ENCODE data around the gene KCNAB2. TPM values are rescaled to one million over a fixed set of nuclear protein-coding genes. Genes with fewer than 3 reads are reported as not detected.

KCNAB2 gene
- total and polyA plus RNA-seq, 4 donors: 7.5 to 48.3 (median 41.1) TPM

- Histone ChIP-seq H3K27me3 (ENCODE audit: control insufficient read depth, insufficient read depth, low read length) (peaks cover 8% of the 10 kb centered on the region), H3K4me1 (ENCODE audit: control insufficient read depth, insufficient read depth, low read length) (peaks cover 17% of the 10 kb centered on the region), H3K27ac (ENCODE audit: low read depth, low read length) (no peak overlapping the region), H3K36me3 (ENCODE audit: control insufficient read depth, insufficient read depth, low read length) (peaks cover 16% of the 10 kb centered on the region), H3K9me3 (ENCODE audit: control insufficient read depth, insufficient read depth, low read length) (no peaks in the 10 kb centered on the region), H3K4me3 (ENCODE audit: low read depth, low read length) (no peak overlapping the region)
- 94% methylated on average over 5 of the region's 5 CpGs for WGBS (ENCODE audit: insufficient coverage)
- no peak for DNase-seq (ENCODE audit: low read depth in 4 of 6, low spot score in 6 of 6)
Measured at GRCh38 chr1:6029351-6029750, 16.3 kb upstream of the KCNAB2 start.

DNA sequence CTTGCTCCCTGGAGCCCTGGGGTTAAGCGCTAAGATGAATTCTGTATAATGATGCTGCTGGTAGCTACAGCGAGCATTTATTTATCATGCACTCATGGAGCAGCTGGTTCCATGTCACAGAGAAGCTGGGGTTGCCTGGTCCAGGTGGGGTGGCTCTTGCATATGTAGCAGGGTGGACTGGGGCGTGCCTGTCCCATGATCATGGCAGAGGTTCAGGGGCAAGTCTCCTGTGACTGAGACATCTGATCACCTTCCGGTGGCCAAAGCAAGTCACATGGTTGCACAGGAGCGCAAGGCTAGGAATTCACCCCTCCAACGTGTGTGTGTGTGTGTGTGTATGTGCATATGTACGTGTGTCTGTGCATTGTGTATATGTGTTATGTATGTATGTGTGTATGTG is 15.6 kb upstream of the KCNAB2 start:
- Histone ChIP-seq H3K36me3 (ENCODE audit: control insufficient read depth, insufficient read depth, low read length) (peaks cover 16% of the 10 kb centered on the region), H3K4me3 (ENCODE audit: low read depth, low read length) (no peak overlapping the region), H3K27me3 (ENCODE audit: control insufficient read depth, insufficient read depth, low read length) (peaks cover 8% of the 10 kb centered on the region), H3K9me3 (ENCODE audit: control insufficient read depth, insufficient read depth, low read length) (no peaks in the 10 kb centered on the region), H3K4me1 (ENCODE audit: control insufficient read depth, insufficient read depth, low read length) (peaks cover 23% of the 10 kb centered on the region), H3K27ac (ENCODE audit: low read depth, low read length) (no peak overlapping the region)
- DNase-seq (ENCODE audit: low read depth in 4 of 6, low spot score in 6 of 6): no peak
- 93% methylated on average over 7 of the region's 7 CpGs for WGBS (ENCODE audit: insufficient coverage)

- Histone ChIP-seq H3K36me3 (ENCODE audit: control insufficient read depth, insufficient read depth, low read length) (peaks cover 12% of the 10 kb centered on the region), H3K27me3 (ENCODE audit: control insufficient read depth, insufficient read depth, low read length) (peaks cover 5% of the 10 kb centered on the region), H3K4me1 (ENCODE audit: control insufficient read depth, insufficient read depth, low read length) (peaks cover 23% of the 10 kb centered on the region), H3K27ac (ENCODE audit: low read depth, low read length) (no peak overlapping the region), H3K4me3 (ENCODE audit: low read depth, low read length) (no peak overlapping the region), H3K9me3 (ENCODE audit: control insufficient read depth, insufficient read depth, low read length) (no peaks in the 10 kb centered on the region)
- DNase-seq (ENCODE audit: low read depth in 4 of 6, low spot score in 6 of 6): no peak
- WGBS (ENCODE audit: insufficient coverage): 97% methylated on average over 2 of the region's 2 CpGs
Measured at GRCh38 chr1:6030547-6031261, 15.0 kb upstream of the KCNAB2 start.

- no peak for DNase-seq (ENCODE audit: low read depth in 4 of 6, low spot score in 6 of 6)
- Histone ChIP-seq H3K4me1 (ENCODE audit: control insufficient read depth, insufficient read depth, low read length) (peaks cover 18% of the 10 kb centered on the region), H3K9me3 (ENCODE audit: control insufficient read depth, insufficient read depth, low read length) (no peaks in the 10 kb centered on the region), H3K27ac (ENCODE audit: low read depth, low read length) (no peak overlapping the region), H3K27me3 (ENCODE audit: control insufficient read depth, insufficient read depth, low read length) (no peaks in the 10 kb centered on the region), H3K4me3 (ENCODE audit: low read depth, low read length) (no peak overlapping the region), H3K36me3 (ENCODE audit: control insufficient read depth, insufficient read depth, low read length) (peaks cover 3% of the 10 kb centered on the region)
- WGBS (ENCODE audit: insufficient coverage): 91% methylated on average over 8 of the region's 8 CpGs
Measured at GRCh38 chr1:6033124-6033523, 12.6 kb upstream of the KCNAB2 start.

GRCh38 chr1:6033986-6034749 is 11.5 kb upstream of the KCNAB2 start:
- 15% methylated on average over 18 of the region's 21 CpGs for WGBS (ENCODE audit: insufficient coverage)
- peaks cover 7% of the 10 kb centered on the region for H3K36me3 ChIP-seq (ENCODE audit: control insufficient read depth, insufficient read depth, low read length)
- peak; percentile 36 to 95 (median 52) for DNase-seq (ENCODE audit: low read depth in 4 of 6, low spot score in 6 of 6)
- no peaks in the 10 kb centered on the region for H3K9me3 ChIP-seq (ENCODE audit: control insufficient read depth, insufficient read depth, low read length)
- H3K4me1 ChIP-seq (ENCODE audit: control insufficient read depth, insufficient read depth, low read length): peaks cover 18% of the 10 kb centered on the region
- H3K27me3 ChIP-seq (ENCODE audit: control insufficient read depth, insufficient read depth, low read length): no peaks in the 10 kb centered on the region
- H3K27ac ChIP-seq (ENCODE audit: low read depth, low read length): no peak overlapping the region
- no peak overlapping the region for H3K4me3 ChIP-seq (ENCODE audit: low read depth, low read length)

DNA sequence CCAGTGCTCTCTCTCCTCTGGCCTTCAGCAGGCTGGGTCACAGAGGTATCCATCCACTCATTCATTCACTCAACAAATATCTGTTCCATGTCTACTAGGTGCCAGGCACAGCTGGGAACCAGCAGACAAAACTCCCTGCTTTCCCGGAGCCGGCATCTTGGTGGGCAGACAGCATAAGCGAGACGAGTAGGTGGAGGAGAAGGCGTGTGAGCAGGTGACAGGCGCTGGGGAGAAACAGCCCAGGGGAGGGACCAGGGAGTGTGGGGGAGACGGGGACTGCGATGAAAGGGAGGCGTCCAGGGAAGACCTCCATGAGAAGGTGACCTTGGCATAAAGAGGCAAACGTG is 11.0 kb upstream of the KCNAB2 start:
- Histone ChIP-seq H3K4me1 (ENCODE audit: control insufficient read depth, insufficient read depth, low read length) (peaks cover 18% of the 10 kb centered on the region), H3K36me3 (ENCODE audit: control insufficient read depth, insufficient read depth, low read length) (peaks cover 5% of the 10 kb centered on the region), H3K27me3 (ENCODE audit: control insufficient read depth, insufficient read depth, low read length) (no peaks in the 10 kb centered on the region), H3K9me3 (ENCODE audit: control insufficient read depth, insufficient read depth, low read length) (no peaks in the 10 kb centered on the region), H3K27ac (ENCODE audit: low read depth, low read length) (no peak overlapping the region), H3K4me3 (ENCODE audit: low read depth, low read length) (no peak overlapping the region)
- WGBS (ENCODE audit: insufficient coverage): 64% methylated on average over 10 of the region's 10 CpGs
- DNase-seq (ENCODE audit: low read depth in 4 of 6, low spot score in 6 of 6): no peak

DNA sequence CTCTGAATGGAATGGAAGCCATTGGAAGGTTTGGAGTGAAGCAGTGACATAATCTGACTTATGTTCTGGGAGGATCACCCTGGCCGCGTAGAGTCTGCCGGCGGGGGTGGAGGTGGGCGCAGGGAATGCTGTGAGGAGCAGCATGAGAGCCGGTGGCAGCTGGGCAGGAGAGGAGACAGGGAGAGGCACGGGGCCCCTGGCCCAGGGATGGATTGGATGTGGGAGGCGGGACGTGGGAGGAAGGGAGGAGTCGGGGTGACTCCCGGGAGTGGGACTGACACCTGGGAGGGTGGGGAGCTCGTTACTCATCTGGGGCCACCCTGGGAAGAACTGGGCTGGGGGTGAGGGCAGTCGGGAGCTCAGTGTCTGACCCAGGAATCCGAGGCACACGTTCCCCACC is 10.4 kb upstream of the KCNAB2 start:
- Histone ChIP-seq H3K27ac (ENCODE audit: low read depth, low read length) (no peak overlapping the region), H3K4me1 (ENCODE audit: control insufficient read depth, insufficient read depth, low read length) (peaks cover 18% of the 10 kb centered on the region), H3K9me3 (ENCODE audit: control insufficient read depth, insufficient read depth, low read length) (no peaks in the 10 kb centered on the region), H3K27me3 (ENCODE audit: control insufficient read depth, insufficient read depth, low read length) (no peaks in the 10 kb centered on the region), H3K36me3 (ENCODE audit: control insufficient read depth, insufficient read depth, low read length) (peaks cover 5% of the 10 kb centered on the region), H3K4me3 (ENCODE audit: low read depth, low read length) (no peak overlapping the region)
- no peak for DNase-seq (ENCODE audit: low read depth in 4 of 6, low spot score in 6 of 6)
- 66% methylated on average over 12 of the region's 15 CpGs for WGBS (ENCODE audit: insufficient coverage)

GRCh38 chr1:6035719-6036118 is 10.0 kb upstream of the KCNAB2 start:
- no peak for DNase-seq (ENCODE audit: low read depth in 4 of 6, low spot score in 6 of 6)
- Histone ChIP-seq H3K4me3 (ENCODE audit: low read depth, low read length) (no peak overlapping the region), H3K36me3 (ENCODE audit: control insufficient read depth, insufficient read depth, low read length) (peaks cover 8% of the 10 kb centered on the region), H3K27me3 (ENCODE audit: control insufficient read depth, insufficient read depth, low read length) (no peaks in the 10 kb centered on the region), H3K27ac (ENCODE audit: low read depth, low read length) (no peak overlapping the region), H3K4me1 (ENCODE audit: control insufficient read depth, insufficient read depth, low read length) (peaks cover 18% of the 10 kb centered on the region), H3K9me3 (ENCODE audit: control insufficient read depth, insufficient read depth, low read length) (no peaks in the 10 kb centered on the region)
- WGBS (ENCODE audit: insufficient coverage): 67% methylated on average over 12 of the region's 12 CpGs

DNA sequence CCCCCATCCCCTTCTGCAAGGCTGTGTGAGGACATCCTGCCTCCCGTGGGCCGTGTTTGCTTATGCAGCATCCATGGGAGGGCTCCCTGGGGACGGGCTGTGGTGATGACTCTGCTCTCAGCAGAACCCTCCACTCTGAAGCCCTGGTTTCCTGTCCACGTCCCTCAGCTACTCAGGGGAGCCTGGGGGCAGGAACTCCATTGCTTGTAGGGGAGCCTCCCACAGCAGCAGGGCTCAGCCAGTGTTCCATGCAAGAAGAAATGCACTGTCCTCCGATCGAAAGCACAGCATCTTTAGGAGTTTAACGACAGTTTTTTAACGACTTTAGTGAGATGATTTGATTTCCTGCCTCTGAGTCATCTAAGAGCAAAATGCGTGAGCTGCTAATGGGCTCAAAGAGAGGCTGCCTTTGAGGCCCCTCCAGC is 8.3 kb upstream of the KCNAB2 start:
- Histone ChIP-seq H3K36me3 (ENCODE audit: control insufficient read depth, insufficient read depth, low read length) (peaks cover 20% of the 10 kb centered on the region), H3K27ac (ENCODE audit: low read depth, low read length) (no peak overlapping the region), H3K9me3 (ENCODE audit: control insufficient read depth, insufficient read depth, low read length) (no peaks in the 10 kb centered on the region), H3K27me3 (ENCODE audit: control insufficient read depth, insufficient read depth, low read length) (no peaks in the 10 kb centered on the region), H3K4me1 (ENCODE audit: control insufficient read depth, insufficient read depth, low read length) (peaks cover 23% of the 10 kb centered on the region), H3K4me3 (ENCODE audit: low read depth, low read length) (no peak overlapping the region)
- 42% methylated on average over 9 of the region's 9 CpGs for WGBS (ENCODE audit: insufficient coverage)
- peak in 1 of 6 donors; percentile 39 for DNase-seq (ENCODE audit: low read depth in 4 of 6, low spot score in 6 of 6)

GRCh38 chr1:6038603-6039002 is 7.1 kb upstream of the KCNAB2 start:
- WGBS (ENCODE audit: insufficient coverage): 77% methylated on average over 7 of the region's 7 CpGs
- DNase-seq (ENCODE audit: low read depth in 4 of 6, low spot score in 6 of 6): no peak

More at GRCh38 chr1:6038603-6039002, 7.1 kb upstream of the KCNAB2 start:
- Histone ChIP-seq H3K4me3 (ENCODE audit: low read depth, low read length) (no peak overlapping the region), H3K4me1 (ENCODE audit: control insufficient read depth, insufficient read depth, low read length) (peaks cover 22% of the 10 kb centered on the region), H3K36me3 (ENCODE audit: control insufficient read depth, insufficient read depth, low read length) (peaks cover 23% of the 10 kb centered on the region), H3K27me3 (ENCODE audit: control insufficient read depth, insufficient read depth, low read length) (no peaks in the 10 kb centered on the region), H3K27ac (ENCODE audit: low read depth, low read length) (no peak overlapping the region), H3K9me3 (ENCODE audit: control insufficient read depth, insufficient read depth, low read length) (no peaks in the 10 kb centered on the region)
